GM12878 (cell line): ENCODE data around the gene CAMK2D. TPM values are rescaled to one million over a fixed set of nuclear protein-coding genes. Genes with fewer than 3 reads are reported as not detected.

Experiments
- ATAC-seq: fragments of 200-7000 bp; cut with Tn5 transposase; 3 replicates; pipeline ENCODE4 v1.9.1; 2020; ENCODE audit warnings: mild to moderate bottlenecking, moderate library complexity
- BruUV-seq: library from RNA; stranded (reverse); fragments of 400-500 nt; replicated peaks from 2 replicates; lab custom pipeline; 2021; lab: Mats Ljungman, UMichigan
- CTCF ChIA-PET: fragments of 300-600 bp; sonication (Branson Sonifier 250); formaldehyde crosslinking; extraction: SDS; loops from one replicate; lab custom pipeline; 2021; ENCODE audit warnings: inconsistent platforms; lab: Yijun Ruan, JAX
- POLR2A ChIA-PET: fragments of 350-600 bp; formaldehyde crosslinking; extraction: SDS; loops from one replicate; lab custom pipeline; 2021; ENCODE audit warnings: inconsistent platforms; lab: Charles Lee
- RAD21 ChIA-PET: fragments of 300-600 bp; sonication (Branson Sonifier 250); formaldehyde crosslinking; loops from one replicate; lab custom pipeline; 2023; ENCODE audit warnings: antibody characterized with exemption; ENCODE audit not compliant: unreplicated experiment; lab: Charles Lee
- SMC1A ChIA-PET: fragments of 300-600 bp; sonication (Branson Sonifier 250); formaldehyde crosslinking; loops from one replicate; lab custom pipeline; 2023; ENCODE audit not compliant: unreplicated experiment, uncharacterized antibody; lab: Charles Lee
- DNase-seq: peaks from one replicate; pipeline ENCODE4 v3.0.0-alpha.2; 2011; ENCODE audit warnings: low read depth, low spot score
- FAIRE-seq: peaks from 3 replicates; lab custom pipeline; 2011; peaks lifted over from hg19 to GRCh38; lab: Jason Lieb, UNC
- H2AFZ ChIP-seq: 2 replicates; pipeline ENCODE4 v1.6.0; 2011; ENCODE audit warnings: low read depth, low read length, control low read depth; ENCODE audit not compliant: control insufficient read depth
- H3K27ac ChIP-seq: 2 replicates; pipeline ENCODE4 v1.5.1; 2011; ENCODE audit warnings: control low read depth; ENCODE audit not compliant: control insufficient read depth, insufficient read depth
- H3K27me3 ChIP-seq, 2 experiments: replicated peaks in 1 of 2; 2 replicates each; pipeline versions ENCODE4 v1.6.0 to v1.6.1; 2011; ENCODE audit warnings: low read length in 1 of 2; ENCODE audit not compliant: control insufficient read depth in 2 of 2, insufficient read depth in 2 of 2
- H3K36me3 ChIP-seq, 2 experiments: 2 replicates each; pipeline ENCODE4 v1.5.1; 2011; ENCODE audit warnings: low read length in 1 of 2; ENCODE audit not compliant: control insufficient read depth in 2 of 2, insufficient read depth in 2 of 2
- H3K4me1 ChIP-seq: 2 replicates; pipeline ENCODE4 v1.6.1; 2011; ENCODE audit warnings: mild to moderate bottlenecking, low read length, moderate library complexity, mixed read lengths; ENCODE audit not compliant: control insufficient read depth, insufficient read depth
- H3K4me2 ChIP-seq: 2 replicates; pipeline ENCODE4 v1.6.0; 2011; ENCODE audit warnings: control low read depth; ENCODE audit not compliant: control insufficient read depth, insufficient read depth
- H3K4me3 ChIP-seq: fragments of 200-600 bp; sonication (generic); 2 replicates; pipeline ENCODE4 v1.5.1; 2016
- H3K79me2 ChIP-seq: 2 replicates; pipeline ENCODE4 v1.6.0; 2011; ENCODE audit warnings: low read length; ENCODE audit not compliant: control insufficient read depth, insufficient read depth
- H3K9ac ChIP-seq: 2 replicates; pipeline ENCODE4 v1.8.0; 2011; ENCODE audit warnings: low read length, control low read depth, mixed read lengths; ENCODE audit not compliant: control insufficient read depth, insufficient read depth
- H3K9me3 ChIP-seq: replicated peaks from 3 replicates; pipeline ENCODE4 v1.5.1; 2011; ENCODE audit warnings: mild to moderate bottlenecking, low read length; ENCODE audit not compliant: control insufficient read depth, insufficient read depth
- H4K20me1 ChIP-seq: 2 replicates; pipeline ENCODE4 v1.6.0; 2011; ENCODE audit not compliant: control insufficient read depth, insufficient read depth
- BCL11A ChIP-seq: IDR thresholded peaks from 2 replicates; pipeline ENCODE4 v1.6.1; 2011; ENCODE audit warnings: low read depth, low read length
- CBX5 ChIP-seq: sonication (generic); IDR thresholded peaks from 2 replicates; pipeline ENCODE4 v1.6.1; 2016; ENCODE audit warnings: low read depth, moderate library complexity, mild to moderate bottlenecking, inconsistent platforms
- CHD2 ChIP-seq: IDR thresholded peaks from 2 replicates; pipeline ENCODE4 v1.6.1; 2011; ENCODE audit warnings: low read depth, low read length, improper control_type of control experiment, borderline replicate concordance
- CTCF ChIP-seq, 3 experiments: IDR thresholded peaks in 2 of 3; conservative IDR thresholded peaks in 1 of 3; 2 replicates each; pipeline ENCODE4 v1.5.1; 2011; ENCODE audit warnings: low read depth in 3 of 3, low read length in 3 of 3, mild to moderate bottlenecking in 3 of 3, control low read depth in 2 of 3, moderate library complexity in 2 of 3, inconsistent platforms in 1 of 3, mixed read lengths in 1 of 3; ENCODE audit not compliant: control insufficient read depth in 2 of 3, insufficient read depth in 1 of 3; ENCODE audit errors: extremely low read depth in 1 of 3
- IKZF1 ChIP-seq: fragments of 450-650 bp; conservative IDR thresholded peaks from 2 replicates; pipeline ENCODE4 v1.6.1; 2017; ENCODE audit warnings: antibody characterized with exemption, mild to moderate bottlenecking
- IRF5 ChIP-seq: fragments of 450-650 bp; IDR thresholded peaks from 2 replicates; pipeline ENCODE4 v1.6.1; 2017; ENCODE audit warnings: borderline replicate concordance
- LARP7 ChIP-seq: fragments of 450-650 bp; IDR thresholded peaks from 2 replicates; pipeline ENCODE4 v1.6.1; 2017; ENCODE audit warnings: mild to moderate bottlenecking
- MTA3 ChIP-seq: IDR thresholded peaks from 2 replicates; pipeline ENCODE4 v1.6.1; 2012; ENCODE audit warnings: low read length, inconsistent platforms, borderline replicate concordance
- POU2F2 ChIP-seq: IDR thresholded peaks from 3 replicates; pipeline ENCODE4 v1.6.1; 2011; ENCODE audit warnings: low read depth, mild to moderate bottlenecking, low read length, borderline replicate concordance
- RAD21 ChIP-seq: IDR thresholded peaks from 2 replicates; pipeline ENCODE4 v1.6.1; 2011; ENCODE audit warnings: mild to moderate bottlenecking, low read depth, low read length, moderate library complexity; ENCODE audit not compliant: insufficient read depth
- SMC3 ChIP-seq: IDR thresholded peaks from 2 replicates; pipeline ENCODE4 v1.6.1; 2011; ENCODE audit warnings: low read length, improper control_type of control experiment, borderline replicate concordance
- SPI1 ChIP-seq: IDR thresholded peaks from 2 replicates; pipeline ENCODE4 v1.6.1; 2011; ENCODE audit warnings: low read depth, mild to moderate bottlenecking, low read length, moderate library complexity, borderline replicate concordance; ENCODE audit not compliant: insufficient read depth
- YY1 ChIP-seq: IDR thresholded peaks from 2 replicates; pipeline ENCODE4 v1.6.1; 2011; ENCODE audit warnings: low read depth, mild to moderate bottlenecking, low read length
- ZNF687 ChIP-seq: fragments of 450-650 bp; IDR thresholded peaks from 2 replicates; pipeline ENCODE4 v1.6.1; 2017; ENCODE audit warnings: mild to moderate bottlenecking, moderate library complexity
- WGBS: methylation state at CpG from one replicate; pipeline ENCODE4 v1.1.6; 2016; ENCODE audit warnings: low lambda C conversion rate; ENCODE audit not compliant: insufficient replicate concordance, insufficient coverage; ENCODE audit errors: missing lambda C conversion rate; 5-methylcytosine and 5-hydroxymethylcytosine counted together
- in situ Hi-C: fragments of 300-500 bp; cut with MboI; formaldehyde crosslinking; loops from 9 replicates; pipeline ENCODE4 v1.14.3; 2018; ENCODE audit warnings: mixed read lengths
- intact Hi-C: fragments of 100-400 bp; cut with micrococcal nuclease; formaldehyde crosslinking; loops from one replicate; pipeline ENCODE4 v1.14.2; 2022; ENCODE audit not compliant: unreplicated experiment
- polyA plus RNA-seq, 11 experiments: library from polyadenylated mRNA; depleted of rRNA in 4 of 11; unstranded in 6 of 11; stranded (reverse) in 5 of 11; fragments of >200 nt; fragmentation: Nextera tagmentation in 4 of 11; fragmentation: Illumina TruSeq in 1 of 11; extraction: Ambion mirVana in 4 of 11; extraction: Trizol in 1 of 11; gene quantifications; 1 replicate in 1 of 11; 2 replicates in 10 of 11; pipeline versions ENCODE4 v1.2.1 to v1.2.3, GENCODE V29; 2011 to 2016; ENCODE audit warnings: inconsistent platforms in 2 of 11, missing spikeins in 2 of 11, low read depth in 1 of 11
- total RNA-seq, 4 experiments: library from RNA; depleted of rRNA in 3 of 4; stranded (reverse); fragments of >200 nt in 3 of 4; fragmentation: Illumina TruSeq in 1 of 4; extraction: Trizol in 1 of 4; gene quantifications; 2 replicates each; pipeline versions ENCODE4 v1.2.1 to v1.2.3, GENCODE V29; 2013 to 2021

The CAMK2D gene
- total and polyA plus RNA-seq, 10 of the 15 experiments (the other 5 are each of a cell fraction or from before 2014, with no cell fraction given) = 6.9 to 88.5 (median 12.9) TPM

GRCh38 chr4:113636438-113636818 is 125.1 kb downstream of the CAMK2D start:
- H4K20me1 ChIP-seq = no peaks in the 10 kb centered on the region
- TF ChIP-seq CTCF (IDR thresholded peaks at IDR 0.05 in 2 of 3, conservative IDR thresholded peaks at IDR 0.05 in 1 of 3; ENCODE audit: control insufficient read depth in 2 of 3, extremely low read depth in 1 of 3, insufficient read depth in 1 of 3, low read depth in 3 of 3, low read length in 3 of 3) (peak; percentile 25 to 48 (median 42); a peak in 4 of 6 replicates), RAD21 (peak; percentile 54), MTA3 (no peak), SMC3 (peak; percentile 10; the same call in 1 of the 2 replicates), CBX5 (peak; percentile 39; the same call in 1 of the 2 replicates), BCL11A (0 out of 2 replicates have a peak, but pooled peaks have one; percentile 4), SPI1 (peak; percentile 89), IKZF1 (peak; percentile 20; the same call in 1 of the 2 replicates), IRF5 (no peak), CHD2 (no peak), LARP7 (0 out of 2 replicates have a peak, but pooled peaks have one; percentile 20), POU2F2 (no peak), YY1 (0 out of 2 replicates have a peak, but pooled peaks have one; percentile 29), ZNF687 (0 out of 2 replicates have a peak, but pooled peaks have one; percentile 11)
- TF ChIP-seq, all 136 proteins: peak for 10
- ChIA-PET CTCF (interaction anchor here (0.7 to 7.0 kb wide), 26 partner anchors 9 to 542 kb away, joined by 3 to 46 read pairs (median 6); no protein-coding TSS in a partner anchor), POLR2A (interaction anchor here (0.9 to 4.0 kb wide), 9 partner anchors 22 to 285 kb away, joined by 3 to 20 read pairs (median 4); no protein-coding TSS in a partner anchor), SMC1A (interaction anchor here (0.6 to 17.1 kb wide), 35 partner anchors 8 to 389 kb away, joined by 3 to 282 read pairs (median 7); no protein-coding TSS in a partner anchor), RAD21 (interaction anchor here (0.8 to 4.9 kb wide), 24 partner anchors 8 to 344 kb away, joined by 3 to 72 read pairs (median 6); no protein-coding TSS in a partner anchor)
- no peaks in the 10 kb centered on the region for H3K27me3 ChIP-seq
- H3K4me1 ChIP-seq = peaks cover 53% of the 10 kb centered on the region
- peak; percentile 69 for ATAC-seq
- intact Hi-C loops (loop anchor here (1.0 to 2.0 kb wide), 3 partner anchors 51 to 126 kb away; no protein-coding TSS in a partner anchor), in situ Hi-C loops (no loop called here)
- peak overlapping the region; percentile 16 for H3K27ac ChIP-seq
- peak overlapping the region; percentile 28 for H3K4me2 ChIP-seq
- H3K9me3 ChIP-seq = no peaks in the 10 kb centered on the region
- peaks cover 19% of the 10 kb centered on the region for H3K79me2 ChIP-seq
- peak overlapping the region; percentile 9; the same call in 1 of the 2 replicates for H3K4me3 ChIP-seq
- WGBS = 46% methylated on average over 3 of the region's 3 CpGs
- H3K9ac ChIP-seq = no peak overlapping the region
- H3K36me3 ChIP-seq = 0 out of 4 replicates have a peak, but pooled peaks cover 0 to 2% of the 10 kb centered on the region in 2 experiments
- no peak overlapping the region for H2AFZ ChIP-seq
- BruUV-seq = no TSS peak
- FAIRE-seq = peak; percentile 66
- no peak for DNase-seq
